Neutrophil (primary cell): ENCODE measurements around the gene ARFGAP3.

ENCODE experiments used
- H3K27ac ChIP-seq: fragments of 200-600 bp; sonication (generic); 2 replicates; pipeline ENCODE4 v1.5.1; 2016; ENCODE audit warnings: mild to moderate bottlenecking, moderate library complexity
- H3K27me3 ChIP-seq: fragments of 200-600 bp; sonication (generic); 2 replicates; pipeline ENCODE4 v1.6.0; 2016; ENCODE audit warnings: mild to moderate bottlenecking
- H3K36me3 ChIP-seq: fragments of 200-600 bp; sonication (generic); 2 replicates; pipeline ENCODE4 v1.5.1; 2017
- H3K4me1 ChIP-seq, 2 experiments: fragments of 200-600 bp in 1 of 2; sonication (generic) in 1 of 2; 1 replicate in 1 of 2; 2 replicates in 1 of 2; pipeline versions ENCODE4 v1.5.1 to v1.6.1; 2013 to 2016; ENCODE audit warnings: low read depth in 1 of 2, low read length in 1 of 2, mild to moderate bottlenecking in 1 of 2, moderate library complexity in 1 of 2; ENCODE audit not compliant: control insufficient read depth in 1 of 2, insufficient read depth in 1 of 2
- H3K4me3 ChIP-seq, 2 experiments: fragments of 200-600 bp in 1 of 2; sonication (generic) in 1 of 2; 1 replicate in 1 of 2; 2 replicates in 1 of 2; pipeline ENCODE4 v1.5.1; 2013 to 2016; ENCODE audit warnings: low read depth in 1 of 2, low read length in 1 of 2, mild to moderate bottlenecking in 1 of 2, moderate library complexity in 1 of 2
- H3K9me3 ChIP-seq: fragments of 200-600 bp; sonication (generic); 2 replicates; pipeline ENCODE4 v1.5.1; 2016
- TF ChIP-seq, protein P1 (sequence below): fragments of 200-600 bp; sonication (generic); IDR thresholded peaks from 2 replicates; pipeline ENCODE4 v1.5.1; 2016; ENCODE audit warnings: antibody characterized with exemption

ARFGAP3 gene

DNA sequence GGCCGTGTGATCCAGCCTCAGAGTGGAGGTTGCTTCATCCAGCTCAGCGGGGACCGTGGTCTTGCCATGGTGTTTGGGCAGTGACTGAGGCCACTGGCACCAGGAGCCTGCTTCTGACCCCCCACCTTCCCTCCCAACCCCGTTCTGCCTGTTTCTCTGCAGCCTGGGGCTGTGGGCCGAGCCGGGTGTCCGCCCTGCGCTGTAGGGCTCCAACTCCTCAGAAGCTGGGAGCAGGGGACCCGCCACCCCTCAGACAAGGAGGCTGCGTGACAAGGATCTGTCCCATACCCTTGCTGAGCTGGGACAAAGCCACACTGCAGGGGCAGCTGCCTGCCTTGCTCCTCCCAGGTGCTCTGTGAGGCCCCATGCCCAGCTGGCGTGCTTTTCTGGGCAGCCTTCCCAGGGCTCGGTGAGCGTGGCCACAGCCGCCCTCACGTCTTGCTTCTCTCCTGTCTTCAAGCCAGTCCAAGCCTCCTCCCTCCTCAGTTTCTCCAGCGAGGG, 11.7 kb upstream of the ARFGAP3 start:
- Histone ChIP-seq H3K9me3 (no peaks in the 10 kb centered on the region), H3K27ac (peak overlapping the region; percentile 29), H3K27me3 (no peaks in the 10 kb centered on the region), H3K4me1 (peaks cover 8 to 11% of the 10 kb centered on the region in 2 experiments), H3K36me3 (peaks cover 54% of the 10 kb centered on the region), H3K4me3 (no peak overlapping the region)
- TF ChIP-seq, protein P1, sequence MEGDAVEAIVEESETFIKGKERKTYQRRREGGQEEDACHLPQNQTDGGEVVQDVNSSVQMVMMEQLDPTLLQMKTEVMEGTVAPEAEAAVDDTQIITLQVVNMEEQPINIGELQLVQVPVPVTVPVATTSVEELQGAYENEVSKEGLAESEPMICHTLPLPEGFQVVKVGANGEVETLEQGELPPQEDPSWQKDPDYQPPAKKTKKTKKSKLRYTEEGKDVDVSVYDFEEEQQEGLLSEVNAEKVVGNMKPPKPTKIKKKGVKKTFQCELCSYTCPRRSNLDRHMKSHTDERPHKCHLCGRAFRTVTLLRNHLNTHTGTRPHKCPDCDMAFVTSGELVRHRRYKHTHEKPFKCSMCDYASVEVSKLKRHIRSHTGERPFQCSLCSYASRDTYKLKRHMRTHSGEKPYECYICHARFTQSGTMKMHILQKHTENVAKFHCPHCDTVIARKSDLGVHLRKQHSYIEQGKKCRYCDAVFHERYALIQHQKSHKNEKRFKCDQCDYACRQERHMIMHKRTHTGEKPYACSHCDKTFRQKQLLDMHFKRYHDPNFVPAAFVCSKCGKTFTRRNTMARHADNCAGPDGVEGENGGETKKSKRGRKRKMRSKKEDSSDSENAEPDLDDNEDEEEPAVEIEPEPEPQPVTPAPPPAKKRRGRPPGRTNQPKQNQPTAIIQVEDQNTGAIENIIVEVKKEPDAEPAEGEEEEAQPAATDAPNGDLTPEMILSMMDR = no peak

DNA sequence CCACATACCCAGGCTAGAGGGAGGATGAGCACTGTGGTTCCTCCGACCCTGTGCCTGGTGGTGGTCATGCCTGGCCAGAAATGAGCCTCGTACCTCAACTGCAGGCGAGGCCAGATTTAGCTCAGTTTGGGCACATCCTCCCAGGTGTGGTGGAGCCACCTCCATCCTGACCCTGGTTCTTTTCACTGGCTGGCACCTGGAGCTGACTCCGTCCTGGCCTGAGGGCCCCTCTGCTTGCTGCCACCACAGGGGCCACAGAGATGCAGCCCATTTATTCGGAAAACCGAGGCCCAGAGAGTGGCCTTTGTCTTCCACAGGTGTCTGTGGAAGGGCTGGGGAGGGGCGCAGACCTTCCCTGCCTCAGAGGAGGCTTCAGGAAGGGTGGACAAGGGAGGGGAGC, 9.0 kb upstream of the ARFGAP3 start:
- no peaks in the 10 kb centered on the region for H3K27me3 ChIP-seq
- H3K4me3 ChIP-seq = no peak overlapping the region
- TF ChIP-seq, protein P1 = no peak
- no peaks in the 10 kb centered on the region for H3K9me3 ChIP-seq
- no peak overlapping the region for H3K27ac ChIP-seq
- H3K4me1 ChIP-seq = peaks cover 21 to 26% of the 10 kb centered on the region in 2 experiments
- peaks cover 27% of the 10 kb centered on the region for H3K36me3 ChIP-seq

DNA sequence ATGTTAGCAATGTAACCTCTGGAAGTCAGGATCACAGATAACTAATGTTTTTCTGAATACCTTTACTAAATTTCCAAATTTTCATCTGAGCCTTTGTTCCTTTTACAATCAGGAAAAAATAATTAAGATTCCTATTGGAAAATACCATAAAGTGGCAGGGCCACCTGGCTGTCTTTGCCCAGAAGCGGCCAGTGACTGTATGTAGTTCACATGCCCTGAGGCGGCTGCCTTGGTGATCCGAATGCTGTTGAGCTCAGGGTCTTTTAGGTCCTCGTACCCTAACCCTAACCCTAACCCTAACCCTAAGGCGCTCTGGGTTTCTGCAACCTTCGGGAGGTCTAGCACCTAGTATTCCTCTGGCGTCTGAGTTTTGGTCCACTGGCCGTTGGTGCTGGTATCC, 8.5 kb upstream of the ARFGAP3 start:
- Histone ChIP-seq H3K27me3 (no peaks in the 10 kb centered on the region), H3K36me3 (peaks cover 22% of the 10 kb centered on the region), H3K4me1 (peaks cover 21 to 26% of the 10 kb centered on the region in 2 experiments), H3K4me3 (no peak overlapping the region), H3K27ac (no peak overlapping the region), H3K9me3 (no peaks in the 10 kb centered on the region)
- TF ChIP-seq, protein P1 = no peak

DNA sequence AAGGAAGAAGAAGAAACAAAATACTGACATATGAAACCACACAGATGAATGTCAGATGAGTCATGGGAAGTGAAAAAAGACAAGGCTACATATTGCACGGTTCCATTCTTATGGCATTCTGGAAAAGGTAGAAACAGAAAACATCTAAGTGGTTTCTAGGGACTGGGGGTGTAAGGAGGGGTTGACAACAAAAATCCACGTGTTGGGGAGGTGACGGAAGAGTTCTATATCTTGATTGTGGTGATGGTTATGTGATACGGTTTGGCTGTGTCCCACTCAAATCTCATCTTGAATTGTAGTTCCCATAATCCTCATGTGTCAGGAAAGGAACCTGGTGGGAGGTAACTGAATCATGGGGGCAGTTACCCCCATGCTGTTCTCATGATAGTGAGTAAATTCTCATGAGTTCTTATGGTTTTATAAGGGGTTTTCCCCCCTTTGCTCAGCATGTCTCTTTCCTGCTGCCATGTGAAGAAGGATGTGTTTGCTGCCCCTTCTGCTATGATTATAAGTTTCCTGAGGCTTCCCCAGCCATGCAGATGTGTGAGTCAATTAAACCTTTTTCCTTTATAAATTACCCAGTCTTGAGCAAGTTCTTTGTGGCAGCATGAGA, 6.4 kb upstream of the ARFGAP3 start:
- TF ChIP-seq, protein P1 = no peak
- Histone ChIP-seq H3K4me1 (peaks cover 21 to 26% of the 10 kb centered on the region in 2 experiments), H3K9me3 (no peaks in the 10 kb centered on the region), H3K27me3 (no peaks in the 10 kb centered on the region), H3K36me3 (peaks cover under 1% of the 10 kb centered on the region), H3K4me3 (no peak overlapping the region), H3K27ac (peak overlapping the region; percentile 73)

DNA sequence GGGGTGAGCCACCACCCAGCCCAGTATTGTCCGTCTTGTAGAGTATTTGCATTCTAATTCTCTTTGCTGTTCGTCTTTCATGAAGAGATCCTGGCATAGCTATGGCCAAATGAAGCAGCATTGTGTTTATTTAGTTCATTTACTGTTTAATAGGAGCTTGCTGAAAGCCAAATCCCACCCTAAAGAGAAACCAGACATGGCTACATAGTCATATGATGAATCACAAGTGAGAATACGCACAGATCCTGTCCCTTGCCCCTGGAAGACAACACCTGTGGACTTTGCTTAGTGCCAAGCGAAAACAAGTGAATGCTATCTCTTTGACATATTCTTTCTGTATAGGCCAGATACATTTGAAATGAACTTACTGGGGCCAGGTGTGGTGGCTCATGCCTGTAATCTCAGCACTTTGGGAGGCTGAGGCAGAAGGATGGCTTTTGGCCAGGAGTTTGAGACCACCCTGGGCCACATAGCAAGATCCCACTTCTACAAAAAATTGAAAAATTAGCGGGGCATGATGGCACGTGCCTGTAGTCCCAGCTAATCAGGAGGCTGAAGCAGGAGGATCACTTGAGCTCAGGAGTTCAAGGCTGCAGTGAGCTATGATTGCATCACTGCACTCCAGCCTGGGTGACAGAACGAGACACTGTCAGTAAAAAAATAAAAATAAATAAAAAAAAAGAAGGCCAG, 5.1 kb upstream of the ARFGAP3 start:
- Histone ChIP-seq H3K36me3 (no peaks in the 10 kb centered on the region), H3K4me1 (peaks cover 23 to 26% of the 10 kb centered on the region in 2 experiments), H3K27ac (peak overlapping the region; percentile 51), H3K4me3 (no peak overlapping the region), H3K9me3 (no peaks in the 10 kb centered on the region), H3K27me3 (no peaks in the 10 kb centered on the region)
- TF ChIP-seq, protein P1 = no peak
